Activated CD4-positive, alpha-beta T cell treated with anti-CD3 and anti-CD28 coated beads for 48 hours (primary cell): Measurements from ENCODE around the gene BNIPL.

Experiments
- DNase-seq: peaks from one replicate; pipeline ENCODE4 v3.0.0-alpha.2; 2020

BNIPL gene

GRCh38 chr1:151060007-151060656 is 23.7 kb downstream of the BNIPL start, which contains the start of gene MLLT11:
TSS of gene MLLT11 (plus strand) at chr1:151060397. CDS start at chr1:151067225, 6,828 bp downstream.
- DNase-seq = no peak

GRCh38 chr1:151060657-151061421 is 24.5 kb downstream of the BNIPL start:
- no peak for DNase-seq

- DNase-seq = no peak
Measured at GRCh38 chr1:151061704-151062103, 25.3 kb downstream of the BNIPL start.

GRCh38 chr1:151062741-151063371 is 26.5 kb downstream of the BNIPL start:
- no peak for DNase-seq

- DNase-seq = no peak
Measured at GRCh38 chr1:151065089-151065645, 28.8 kb downstream of the BNIPL start.

GRCh38 chr1:151067185-151067584 is 30.8 kb downstream of the BNIPL start:
- no peak for DNase-seq

GRCh38 chr1:151069103-151069486 is 32.7 kb downstream of the BNIPL start:
- DNase-seq = no peak

GRCh38 chr1:151070474-151071276 is 34.3 kb downstream of the BNIPL start, which contains the start of gene GABPB2:
TSS of gene GABPB2 (plus strand) at chr1:151070761. CDS start at chr1:151088190, 17,429 bp downstream.
- DNase-seq = peak; percentile 93

- no peak for DNase-seq
Measured at GRCh38 chr1:151072224-151072623, 35.8 kb downstream of the BNIPL start.

GRCh38 chr1:151085953-151086559 is 49.7 kb downstream of the BNIPL start:
- no peak for DNase-seq
